GM18505 (cell line): Measurements from ENCODE around the gene ENDOU.
"Not testable (repeated sequence)": the region's sequence is repeated elsewhere in the genome, so short reads cannot be mapped to it uniquely, and the experiment has no call there.

Source experiments
- ATAC-seq: cut with Tn5 transposase; IDR thresholded peaks from one replicate; pipeline ENCODE4 v1.9.1; 2021; ENCODE audit not compliant: unreplicated experiment
- POLR2A ChIP-seq: IDR thresholded peaks from 4 replicates; pipeline ENCODE4 v1.6.1; 2011; ENCODE audit warnings: borderline replicate concordance; ENCODE audit not compliant: insufficient read depth, insufficient read length; ENCODE audit errors: extremely low read depth

ENDOU gene

GRCh38 chr12:47686645-47687240 lies 38.5 kb downstream of the ENDOU start:
- ATAC-seq: no peak
- no peak for TF ChIP-seq POLR2A

- no peak for TF ChIP-seq POLR2A
- ATAC-seq: no peak
These were observed 45.5 kb downstream of the ENDOU start for GRCh38 chr12:47679785-47680184.

- no peak for ATAC-seq
- no peak for TF ChIP-seq POLR2A
These were observed 53.2 kb downstream of the ENDOU start for GRCh38 chr12:47672068-47672467.

- ATAC-seq: not testable (repeated sequence)
These were observed 57.4 kb downstream of the ENDOU start for GRCh38 chr12:47667935-47668334.
